HEK293 (cell line): ENCODE measurements around the gene LSM3.

Experiments
- SALL2 ChIP-seq: fragments of 450-650 bp; formaldehyde crosslinking; IDR thresholded peaks from 2 replicates; pipeline ENCODE4 v1.5.0; 2017; ENCODE audit warnings: missing biosample characterization, mild to moderate bottlenecking, missing genetic modification characterization, borderline replicate concordance
- TCF7L2 ChIP-seq: IDR thresholded peaks from 2 replicates; pipeline ENCODE4 v1.6.1; 2011; ENCODE audit warnings: low read depth, mild to moderate bottlenecking, inconsistent platforms, low read length, moderate library complexity, borderline replicate concordance
- ZBTB7A ChIP-seq: fragments of 450-650 bp; formaldehyde crosslinking; IDR thresholded peaks from 2 replicates; pipeline ENCODE4 v1.5.1; 2016; ENCODE audit warnings: low read depth, missing biosample characterization, missing genetic modification characterization
- TF ChIP-seq, protein P1 (sequence below): fragments of 450-650 bp; formaldehyde crosslinking; IDR thresholded peaks from 2 replicates; pipeline ENCODE4 v1.5.1; 2016; ENCODE audit warnings: missing biosample characterization, missing genetic modification characterization, low read depth

DNA sequence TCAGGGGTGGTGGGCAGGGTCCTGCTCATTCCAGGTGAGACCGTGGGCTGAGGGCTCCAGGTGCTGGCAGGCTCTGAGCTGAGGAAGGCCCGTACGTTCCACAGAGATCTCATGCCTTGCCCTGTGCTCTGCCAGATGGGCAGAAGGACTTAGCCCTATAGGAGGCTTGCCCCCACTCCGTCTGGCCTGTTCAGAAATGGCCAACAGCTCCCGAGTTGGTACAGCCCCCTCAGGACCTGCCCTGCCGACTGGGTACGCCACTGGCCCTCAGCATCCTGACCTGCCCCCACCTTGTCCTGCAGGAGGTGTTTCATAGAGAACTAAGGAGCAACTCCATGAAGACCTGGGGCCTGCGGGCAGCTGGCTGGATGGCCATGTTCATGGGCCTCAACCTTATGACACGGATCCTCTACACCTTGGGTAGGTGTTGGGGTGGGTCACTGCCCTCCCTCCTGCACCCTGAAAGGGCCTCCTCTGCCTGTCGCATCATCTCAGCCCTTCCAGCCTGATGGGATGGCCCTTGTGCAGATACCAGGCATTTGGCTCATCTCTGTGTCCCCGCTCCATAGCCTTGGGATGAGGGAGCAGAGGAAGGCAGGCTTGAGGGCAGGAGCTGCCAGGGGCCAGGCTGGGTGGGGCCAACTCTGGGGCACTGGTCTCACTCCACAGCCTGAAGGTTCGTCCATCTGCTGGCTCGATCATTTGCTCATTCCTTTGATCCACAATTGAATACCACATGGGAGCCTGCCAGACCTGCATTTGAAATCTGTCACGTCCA lies 39.5 kb upstream of the LSM3 start:
- TF ChIP-seq TCF7L2 (no peak), ZBTB7A (tag by site-specific recombination) (no peak), SALL2 (no peak)
- TF ChIP-seq, protein P1, sequence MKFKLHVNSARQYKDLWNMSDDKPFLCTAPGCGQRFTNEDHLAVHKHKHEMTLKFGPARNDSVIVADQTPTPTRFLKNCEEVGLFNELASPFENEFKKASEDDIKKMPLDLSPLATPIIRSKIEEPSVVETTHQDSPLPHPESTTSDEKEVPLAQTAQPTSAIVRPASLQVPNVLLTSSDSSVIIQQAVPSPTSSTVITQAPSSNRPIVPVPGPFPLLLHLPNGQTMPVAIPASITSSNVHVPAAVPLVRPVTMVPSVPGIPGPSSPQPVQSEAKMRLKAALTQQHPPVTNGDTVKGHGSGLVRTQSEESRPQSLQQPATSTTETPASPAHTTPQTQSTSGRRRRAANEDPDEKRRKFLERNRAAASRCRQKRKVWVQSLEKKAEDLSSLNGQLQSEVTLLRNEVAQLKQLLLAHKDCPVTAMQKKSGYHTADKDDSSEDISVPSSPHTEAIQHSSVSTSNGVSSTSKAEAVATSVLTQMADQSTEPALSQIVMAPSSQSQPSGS (tag by site-specific recombination) = no peak
